Endothelial cell (in vitro differentiated cells): ENCODE results near the gene PCSK5. TPM values are rescaled to one million over a fixed set of nuclear protein-coding genes. Genes with fewer than 3 reads are reported as not detected.

ENCODE experiments used
- DNase-seq: peaks from one replicate; pipeline ENCODE4 v3.0.0; 2021; ENCODE audit warnings: low spot score
- H3K27ac Mint-ChIP-seq: one replicate; pipeline ENCODE4 v1.8.0; 2021; ENCODE audit warnings: mixed read lengths, inconsistent platforms; ENCODE audit not compliant: unreplicated experiment
- H3K27me3 Mint-ChIP-seq: one replicate; pipeline ENCODE4 v1.8.0; 2021; ENCODE audit warnings: mild to moderate bottlenecking, moderate library complexity, mixed read lengths, inconsistent platforms; ENCODE audit not compliant: unreplicated experiment
- H3K36me3 Mint-ChIP-seq: one replicate; pipeline ENCODE4 v1.8.0; 2021; ENCODE audit warnings: mild to moderate bottlenecking, low read depth, mixed read lengths, inconsistent platforms; ENCODE audit not compliant: unreplicated experiment
- H3K4me1 Mint-ChIP-seq: one replicate; pipeline ENCODE4 v1.8.0; 2021; ENCODE audit warnings: mild to moderate bottlenecking, mixed read lengths, inconsistent platforms; ENCODE audit not compliant: unreplicated experiment
- H3K4me3 Mint-ChIP-seq: one replicate; pipeline ENCODE4 v1.8.0; 2021; ENCODE audit warnings: mild to moderate bottlenecking, mixed read lengths, inconsistent platforms; ENCODE audit not compliant: unreplicated experiment
- H3K9me3 Mint-ChIP-seq: one replicate; pipeline ENCODE4 v1.8.0; 2021; ENCODE audit warnings: mixed read lengths, inconsistent platforms; ENCODE audit not compliant: unreplicated experiment
- total RNA-seq: library from RNA; stranded (reverse); fragmentation: NEBNext Ultra II Directional; extraction: Animal tissue kit (Norgen Biotek cat#: 25700); gene quantifications from one replicate; pipeline ENCODE4 v1.2.1, GENCODE V29; 2021; ENCODE audit not compliant: unreplicated experiment
- TF ChIP-seq, protein P1 (sequence below): fragments of 200-600 bp; sonication (generic); IDR thresholded peaks from one replicate; pipeline ENCODE4 v1.5.0; 2021; ENCODE audit warnings: antibody characterized with exemption; ENCODE audit not compliant: unreplicated experiment

PCSK5 gene
- total RNA-seq, 1 donor from 2014 or later, result 3.1 TPM

DNA sequence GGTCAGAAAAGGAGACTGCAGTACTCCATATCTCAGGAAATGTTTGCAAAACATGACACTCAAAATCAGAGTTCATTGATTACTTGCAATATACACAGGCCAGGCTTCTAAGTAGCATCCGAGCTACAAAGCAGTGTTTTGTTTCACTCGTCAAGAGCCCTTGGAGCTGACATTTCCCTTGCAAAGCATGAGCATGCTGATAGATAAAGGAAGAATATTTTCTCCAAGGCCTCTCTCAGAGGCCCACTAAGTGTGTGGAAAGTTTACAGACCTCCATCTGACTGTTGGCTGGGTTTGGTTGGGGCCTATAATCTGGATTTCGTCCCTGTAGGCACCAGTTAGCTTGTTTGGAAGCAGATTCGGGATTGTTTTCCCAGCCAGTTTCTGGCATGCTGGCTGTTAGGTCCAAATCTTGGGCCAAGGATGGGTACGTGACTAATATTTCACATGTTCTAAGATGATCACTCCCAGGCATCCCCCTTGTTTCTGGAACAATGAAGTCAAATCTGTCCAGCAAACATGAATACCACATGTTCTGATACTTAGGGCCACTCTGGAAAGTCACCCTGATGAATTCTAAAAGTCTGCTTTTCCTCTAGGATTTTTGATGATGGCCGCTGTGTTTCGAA lies 342.5 kb downstream of the PCSK5 start:
- H3K36me3 Mint-ChIP-seq, result no peaks in the 10 kb centered on the region
- no peaks in the 10 kb centered on the region for H3K4me1 Mint-ChIP-seq
- TF ChIP-seq, protein P1, sequence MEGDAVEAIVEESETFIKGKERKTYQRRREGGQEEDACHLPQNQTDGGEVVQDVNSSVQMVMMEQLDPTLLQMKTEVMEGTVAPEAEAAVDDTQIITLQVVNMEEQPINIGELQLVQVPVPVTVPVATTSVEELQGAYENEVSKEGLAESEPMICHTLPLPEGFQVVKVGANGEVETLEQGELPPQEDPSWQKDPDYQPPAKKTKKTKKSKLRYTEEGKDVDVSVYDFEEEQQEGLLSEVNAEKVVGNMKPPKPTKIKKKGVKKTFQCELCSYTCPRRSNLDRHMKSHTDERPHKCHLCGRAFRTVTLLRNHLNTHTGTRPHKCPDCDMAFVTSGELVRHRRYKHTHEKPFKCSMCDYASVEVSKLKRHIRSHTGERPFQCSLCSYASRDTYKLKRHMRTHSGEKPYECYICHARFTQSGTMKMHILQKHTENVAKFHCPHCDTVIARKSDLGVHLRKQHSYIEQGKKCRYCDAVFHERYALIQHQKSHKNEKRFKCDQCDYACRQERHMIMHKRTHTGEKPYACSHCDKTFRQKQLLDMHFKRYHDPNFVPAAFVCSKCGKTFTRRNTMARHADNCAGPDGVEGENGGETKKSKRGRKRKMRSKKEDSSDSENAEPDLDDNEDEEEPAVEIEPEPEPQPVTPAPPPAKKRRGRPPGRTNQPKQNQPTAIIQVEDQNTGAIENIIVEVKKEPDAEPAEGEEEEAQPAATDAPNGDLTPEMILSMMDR, result no peak
- H3K9me3 Mint-ChIP-seq, result no peaks in the 10 kb centered on the region
- DNase-seq, result no peak
- no peaks in the 10 kb centered on the region for H3K27me3 Mint-ChIP-seq
- H3K4me3 Mint-ChIP-seq, result no peak overlapping the region
- H3K27ac Mint-ChIP-seq, result no peak overlapping the region

DNA sequence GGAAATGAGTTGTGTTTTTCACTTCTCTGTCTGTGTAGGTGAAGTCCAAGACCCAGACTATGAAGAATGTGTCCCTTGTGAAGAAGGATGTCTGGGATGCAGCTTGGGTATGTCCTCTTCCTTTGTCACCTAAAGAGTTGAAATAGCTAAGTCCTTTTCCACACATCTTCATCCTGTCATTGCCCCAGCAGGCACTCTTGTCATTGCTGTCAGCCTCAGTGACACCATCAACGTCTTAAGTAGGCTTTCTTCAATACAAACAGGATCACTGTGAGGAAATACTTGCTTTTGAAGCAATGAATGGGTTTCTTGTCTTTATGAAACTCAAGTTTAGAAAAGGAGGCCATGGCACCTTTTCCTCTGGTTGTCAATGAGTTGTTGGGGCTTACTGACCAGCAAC lies 350.1 kb downstream of the PCSK5 start:
- Mint-ChIP-seq H3K9me3 (no peaks in the 10 kb centered on the region), H3K4me1 (peaks cover 1% of the 10 kb centered on the region), H3K36me3 (no peaks in the 10 kb centered on the region), H3K27me3 (no peaks in the 10 kb centered on the region), H3K4me3 (no peak overlapping the region), H3K27ac (no peak overlapping the region)
- TF ChIP-seq, protein P1, result no peak
- no peak for DNase-seq

DNA sequence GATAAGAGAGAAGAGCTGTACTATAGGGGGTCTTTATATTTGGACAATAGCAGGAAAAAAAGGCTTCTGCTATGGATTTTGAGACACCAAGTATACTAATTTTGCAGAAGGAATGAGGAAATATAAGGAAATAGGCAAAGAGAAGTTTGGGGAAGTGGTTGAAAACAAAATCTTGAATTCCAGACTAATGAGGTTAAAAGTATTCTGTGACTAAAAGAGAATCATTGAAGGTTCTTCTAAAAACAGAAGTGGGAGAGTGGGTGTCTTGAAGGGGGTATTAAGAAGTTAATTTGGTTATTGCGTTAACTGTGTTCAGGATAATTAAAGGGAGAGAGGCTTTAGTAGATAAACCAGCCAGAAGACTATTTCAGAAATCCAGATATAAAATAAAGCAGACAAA lies 355.0 kb downstream of the PCSK5 start:
- H3K27ac Mint-ChIP-seq, result no peak overlapping the region
- H3K4me1 Mint-ChIP-seq, result peaks cover 8% of the 10 kb centered on the region
- TF ChIP-seq, protein P1, result no peak
- no peaks in the 10 kb centered on the region for H3K36me3 Mint-ChIP-seq
- no peaks in the 10 kb centered on the region for H3K27me3 Mint-ChIP-seq
- no peaks in the 10 kb centered on the region for H3K9me3 Mint-ChIP-seq
- no peak overlapping the region for H3K4me3 Mint-ChIP-seq
- no peak for DNase-seq

DNA sequence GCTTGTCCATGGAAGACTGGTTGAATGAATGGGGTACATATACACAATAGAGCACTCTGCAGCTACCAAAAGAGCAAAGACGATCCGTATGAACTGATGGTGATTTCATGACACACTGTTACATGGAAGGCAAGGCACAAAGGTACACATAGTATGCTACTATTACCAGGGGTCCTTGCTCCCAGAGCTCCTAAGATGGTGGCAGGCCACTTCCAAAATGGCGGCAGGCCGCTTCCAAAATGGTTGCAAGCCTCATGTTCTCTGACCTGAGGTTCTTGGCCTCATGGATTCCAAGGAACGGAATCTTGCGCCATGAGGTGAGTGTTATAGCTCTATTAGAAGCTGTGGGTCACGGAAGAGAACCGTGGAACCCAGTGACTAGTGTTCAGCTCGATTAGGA lies 356.2 kb downstream of the PCSK5 start:
- no peak overlapping the region for H3K27ac Mint-ChIP-seq
- TF ChIP-seq, protein P1, result no peak

DNA sequence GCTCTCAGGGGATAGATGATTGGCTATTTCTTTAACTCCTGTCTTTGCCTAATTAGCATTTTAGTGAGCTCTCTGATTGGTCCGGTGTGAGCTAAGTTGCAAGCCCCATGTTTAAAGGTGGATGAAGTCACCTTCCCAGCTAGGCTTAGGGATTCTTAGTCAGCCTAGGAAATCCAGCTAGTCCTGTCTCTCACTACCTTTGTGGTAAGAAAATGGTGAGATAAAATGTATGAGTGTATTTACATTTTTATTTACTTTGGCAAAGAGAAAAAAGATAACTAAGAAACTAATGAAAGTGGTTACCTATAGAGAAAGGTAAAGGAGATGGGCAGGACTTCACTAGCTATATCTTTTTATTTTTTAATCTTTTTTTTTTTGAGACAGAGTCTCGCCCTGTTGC lies 357.0 kb downstream of the PCSK5 start:
- Mint-ChIP-seq H3K4me3 (no peak overlapping the region), H3K27me3 (no peaks in the 10 kb centered on the region), H3K36me3 (no peaks in the 10 kb centered on the region), H3K9me3 (no peaks in the 10 kb centered on the region), H3K4me1 (peaks cover 8% of the 10 kb centered on the region), H3K27ac (no peak overlapping the region)
- TF ChIP-seq, protein P1, result no peak
- no peak for DNase-seq

More for the DNA sequence above, 356.2 kb downstream of the PCSK5 start:
- peaks cover 8% of the 10 kb centered on the region for H3K4me1 Mint-ChIP-seq
- no peaks in the 10 kb centered on the region for H3K9me3 Mint-ChIP-seq
- DNase-seq, result no peak
- H3K27me3 Mint-ChIP-seq, result no peaks in the 10 kb centered on the region
- no peak overlapping the region for H3K4me3 Mint-ChIP-seq
- H3K36me3 Mint-ChIP-seq, result no peaks in the 10 kb centered on the region
